Sciatic nerve (tissue), 2 donors: ENCODE results near the gene CYSRT1. TPM values are rescaled to one million over a fixed set of nuclear protein-coding genes. Genes with fewer than 3 reads are reported as not detected.
A peak's percentile ranks its signal among the peaks of the same experiment; 100 is the strongest.

Source experiments
- ATAC-seq: fragments of 200-7000 bp; cut with Tn5 transposase; one replicate; pipeline ENCODE4 v1.9.1; 2020; ENCODE audit warnings: mild to moderate bottlenecking, moderate library complexity
- DNase-seq: peaks from one replicate; pipeline ENCODE4 v3.0.0-alpha.2; 2020; ENCODE audit warnings: low spot score
- intact Hi-C: fragments of 100-400 bp; cut with DNase I; formaldehyde crosslinking; loops from one replicate; pipeline ENCODE4 v1.14.2; 2022
- total RNA-seq: library from RNA; stranded (reverse); fragmentation: NEBNext Ultra II Directional; extraction: Animal tissue kit (Norgen Biotek cat#: 25700); gene quantifications from one replicate; pipeline ENCODE4 v1.2.1, GENCODE V29; 2021
- donor health status: DM: no; HTN: no; CAD: no.
- donor health status: DM: no; HTN: no; CAD: no.

CYSRT1 gene
- total RNA-seq, 1 donor from 2014 or later, result not detected

DNA sequence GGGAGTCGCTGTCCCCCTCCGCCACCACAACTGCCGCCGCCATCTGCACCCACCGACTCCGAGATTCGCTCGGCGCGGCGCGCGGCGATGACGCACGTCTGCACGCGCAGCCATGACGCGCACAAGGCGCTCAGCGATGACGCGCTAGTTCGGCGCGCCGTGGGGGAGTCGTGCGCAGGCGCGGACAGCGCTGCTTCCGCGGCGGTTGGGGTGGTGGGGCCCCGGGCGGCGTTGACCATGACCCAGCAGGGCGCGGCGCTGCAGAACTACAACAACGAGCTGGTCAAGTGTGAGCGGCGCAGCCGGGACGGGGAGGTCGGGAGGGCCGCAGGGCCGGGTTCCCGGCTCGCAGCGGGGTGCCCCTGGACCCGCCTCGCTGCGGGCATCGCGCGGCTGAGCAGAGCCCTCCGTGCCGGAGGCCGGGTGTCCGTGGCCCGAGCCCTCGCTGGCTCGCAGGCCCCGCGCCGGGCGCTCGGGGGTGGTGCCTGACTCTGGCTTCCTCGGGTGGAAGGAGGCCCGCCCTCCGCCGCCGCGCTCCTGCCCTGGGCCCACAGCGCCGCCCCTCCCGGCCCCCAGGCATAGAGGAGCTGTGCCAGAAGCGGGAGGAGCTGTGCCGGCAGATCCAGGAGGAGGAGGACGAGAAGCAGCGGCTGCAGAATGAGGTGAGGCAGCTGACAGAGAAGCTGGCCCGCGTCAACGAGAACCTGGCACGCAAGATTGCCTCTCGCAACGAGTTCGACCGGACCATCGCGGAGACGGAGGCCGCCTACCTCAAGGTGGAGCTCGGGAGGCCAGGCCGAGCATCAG is 36.3 kb upstream of the CYSRT1 start, which contains the start of the genes ANAPC2 and SSNA1:
Gene ANAPC2 (minus strand): TSS at position 71 of the 807 bp plus-strand sequence. CDS start 28 bp downstream, at position 43.
Gene SSNA1 (plus strand): TSS at position 187 of the 807 bp plus-strand sequence. CDS start 51 bp downstream, at position 238.
- peak; percentile 94 for ATAC-seq
- DNase-seq, result peak; percentile 96
- intact Hi-C loops, result loop anchor here (10.0 kb wide), 1 partner anchor 46 kb away; the partner anchor contains the start of gene SLC34A3

DNA sequence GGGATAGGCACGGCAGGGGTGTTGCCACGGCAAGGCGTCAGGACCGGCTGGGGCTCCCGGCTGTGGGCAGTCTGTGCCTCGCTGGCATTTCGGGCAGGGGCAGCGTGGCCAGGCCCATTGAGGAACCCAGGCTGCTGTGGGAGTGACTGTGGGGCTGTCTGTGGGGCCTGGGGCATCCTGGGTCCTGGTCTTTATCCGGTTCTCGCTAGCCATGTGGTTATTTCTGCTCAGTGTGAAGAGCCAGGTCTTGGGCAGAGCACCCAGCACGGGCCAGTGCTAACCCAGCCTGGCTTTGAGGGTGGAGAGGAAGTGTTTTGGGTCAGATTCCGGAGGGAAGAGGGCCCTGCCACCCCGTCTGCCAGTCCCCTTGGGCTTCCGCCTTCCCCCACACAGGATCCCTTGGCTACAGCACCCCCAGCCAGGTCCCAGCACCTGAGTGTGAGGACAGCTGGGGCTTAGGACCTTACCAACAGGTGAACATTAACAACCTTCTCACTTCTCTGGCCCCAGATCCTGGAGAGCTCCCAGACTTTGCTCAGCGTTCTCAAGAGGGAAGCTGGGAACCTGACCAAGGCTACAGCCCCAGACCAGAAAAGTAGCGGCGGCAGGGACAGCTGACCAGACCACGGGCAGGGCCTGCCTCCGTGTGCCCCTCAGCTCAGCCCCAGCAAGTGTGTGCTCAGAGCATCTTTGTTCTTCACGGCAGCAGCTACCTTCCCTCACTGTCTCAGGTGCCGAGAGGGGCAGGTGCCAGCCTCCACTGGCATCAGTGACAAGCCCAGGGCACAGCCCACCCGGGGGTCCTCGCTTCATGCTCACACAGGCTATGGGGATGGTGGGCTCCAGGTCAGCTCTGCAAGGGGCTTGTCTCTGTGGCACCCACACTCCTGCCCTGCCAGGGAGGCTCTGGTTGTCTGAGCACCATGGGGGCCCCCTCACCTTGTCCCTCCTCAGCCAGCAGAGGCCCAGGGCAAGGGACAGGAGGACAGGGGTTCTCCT is 35.4 kb upstream of the CYSRT1 start:
- intact Hi-C loops, result loop anchor here (10.0 kb wide), 1 partner anchor 45 kb away; the partner anchor contains the start of gene SLC34A3

GRCh38 chr9:137190315-137190856 is 34.6 kb upstream of the CYSRT1 start:
- DNase-seq (no peak), ATAC-seq (no peak)
- intact Hi-C loops, result no loop called here

More for the DNA sequence above, 35.4 kb upstream of the CYSRT1 start:
- ATAC-seq (peak; percentile 27), DNase-seq (no peak)

GRCh38 chr9:137191245-137191644 is 33.7 kb upstream of the CYSRT1 start:
- DNase-seq (no peak), ATAC-seq (no peak)
- intact Hi-C loops, result no loop called here

- intact Hi-C loops, result no loop called here
- ATAC-seq (no peak), DNase-seq (no peak)
These were observed 33.1 kb upstream of the CYSRT1 start for GRCh38 chr9:137191691-137192447.

- ATAC-seq, result no peak
- no peak for DNase-seq
- intact Hi-C loops, result no loop called here
These were observed 32.6 kb upstream of the CYSRT1 start for GRCh38 chr9:137192448-137192780.

DNA sequence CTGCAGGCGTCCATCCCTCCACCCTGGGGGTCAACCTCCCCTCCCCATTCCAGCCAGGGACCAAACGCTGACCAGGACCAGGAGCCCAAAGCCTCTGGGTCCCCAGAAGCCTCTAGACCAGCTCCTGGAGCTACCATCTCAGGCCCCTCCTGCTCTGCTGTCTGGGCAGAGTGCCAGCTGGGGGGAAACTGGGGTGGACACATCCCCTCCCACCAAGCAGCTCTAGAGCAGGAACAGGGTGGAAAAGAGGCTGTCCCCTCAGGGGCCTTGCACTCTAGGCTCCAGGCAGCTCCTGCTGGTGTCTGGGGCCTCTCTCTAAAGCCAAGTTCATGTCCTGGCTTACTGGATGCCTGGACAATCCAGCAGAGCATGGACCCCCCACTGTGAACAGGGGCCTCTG is 32.1 kb upstream of the CYSRT1 start:
- ATAC-seq (no peak), DNase-seq (no peak)
- intact Hi-C loops, result no loop called here

GRCh38 chr9:137193771-137194170 is 31.2 kb upstream of the CYSRT1 start:
- no peak for ATAC-seq
- intact Hi-C loops, result no loop called here
- no peak for DNase-seq

DNA sequence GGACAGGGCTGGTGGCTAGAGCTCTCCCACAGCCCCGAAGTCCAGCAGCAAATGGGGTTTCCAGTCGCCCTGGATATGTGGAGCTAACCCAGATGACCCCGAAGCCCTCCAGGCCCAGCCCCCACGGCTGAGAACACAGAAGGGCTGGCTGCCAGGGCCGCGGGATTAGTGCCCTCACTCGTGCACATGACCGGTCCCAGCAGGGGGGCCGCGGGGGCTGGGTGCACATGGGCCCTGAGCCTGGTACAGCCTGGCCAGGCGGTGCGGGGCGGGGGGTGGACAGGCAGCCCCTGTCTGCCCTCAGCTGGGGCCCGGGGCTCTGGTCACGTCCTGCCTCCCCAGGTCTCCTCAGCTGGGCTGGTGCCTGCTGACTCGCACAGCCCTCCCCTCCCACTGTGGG is 30.6 kb upstream of the CYSRT1 start:
- intact Hi-C loops, result no loop called here
- ATAC-seq (no peak), DNase-seq (no peak)

GRCh38 chr9:137194909-137195308 is 30.1 kb upstream of the CYSRT1 start:
- ATAC-seq (no peak), DNase-seq (no peak)
- intact Hi-C loops, result no loop called here

- no peak for DNase-seq
These were observed 29.3 kb upstream of the CYSRT1 start for GRCh38 chr9:137195525-137196220.

DNA sequence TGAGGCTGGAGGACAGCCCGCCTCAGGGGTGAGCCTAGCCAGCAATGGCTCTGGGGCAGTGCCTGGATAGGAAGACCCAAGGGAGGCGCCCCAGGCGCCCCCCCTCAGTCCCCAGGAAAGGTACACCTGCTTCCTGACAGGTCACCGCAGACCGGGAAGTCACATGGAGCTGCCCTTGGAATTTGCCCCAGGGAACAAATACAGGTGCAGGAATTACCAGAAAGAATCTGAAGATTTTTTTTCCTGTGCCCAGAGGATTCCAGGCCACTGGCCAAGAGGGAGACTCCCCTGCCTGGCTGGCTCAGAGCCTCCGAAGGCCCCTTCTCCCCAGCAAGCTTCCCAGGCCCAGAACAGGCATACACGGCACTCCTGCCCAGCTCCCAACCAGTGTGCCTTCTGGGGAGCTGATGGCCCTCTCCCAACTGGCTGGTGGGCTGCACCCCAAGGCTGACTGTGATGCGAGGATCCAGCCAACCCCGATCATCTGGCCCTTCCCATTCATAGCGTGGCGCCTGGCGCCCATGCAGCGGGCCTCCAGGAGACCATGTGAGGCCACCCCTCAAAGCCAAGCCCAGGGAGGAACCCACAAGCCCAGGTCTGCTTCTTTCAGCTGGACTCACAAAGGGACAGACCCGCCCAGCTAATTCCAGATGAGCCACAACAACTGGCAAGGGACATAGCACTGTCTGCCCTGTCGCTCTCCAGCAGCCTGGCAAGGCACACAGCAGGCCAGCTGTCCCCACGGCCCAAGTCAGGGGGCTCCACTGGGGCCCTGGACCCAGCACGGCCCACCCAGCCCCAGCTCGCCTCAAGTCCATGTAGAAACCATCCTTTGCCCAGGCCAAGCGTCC is 26.7 kb upstream of the CYSRT1 start:
- intact Hi-C loops, result no loop called here
- no peak for ATAC-seq

More at GRCh38 chr9:137195525-137196220, 29.3 kb upstream of the CYSRT1 start:
- intact Hi-C loops, result no loop called here
- ATAC-seq, result no peak

DNA sequence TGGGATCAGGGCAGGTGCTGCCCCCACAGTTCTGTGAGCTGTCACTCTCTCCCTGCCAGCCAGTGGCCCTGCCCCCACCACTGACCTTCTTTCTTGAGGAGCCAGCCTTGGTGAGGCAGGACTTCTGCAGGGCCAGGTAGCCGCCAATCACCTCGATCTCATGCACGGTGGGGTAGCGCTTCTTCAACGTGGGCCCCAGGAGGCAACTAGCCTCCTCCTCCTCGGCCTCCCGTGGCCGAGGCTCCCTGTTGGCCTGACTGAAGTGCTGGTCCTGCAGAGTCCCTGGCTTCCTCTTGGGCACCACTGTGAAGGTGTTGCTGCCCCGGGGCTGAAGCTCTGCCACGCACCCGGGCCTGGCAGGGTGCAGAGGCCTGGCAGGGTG is 26.1 kb upstream of the CYSRT1 start:
- intact Hi-C loops, result no loop called here
- DNase-seq (no peak), ATAC-seq (no peak)

More for the DNA sequence above, 26.7 kb upstream of the CYSRT1 start:
- DNase-seq, result no peak

DNA sequence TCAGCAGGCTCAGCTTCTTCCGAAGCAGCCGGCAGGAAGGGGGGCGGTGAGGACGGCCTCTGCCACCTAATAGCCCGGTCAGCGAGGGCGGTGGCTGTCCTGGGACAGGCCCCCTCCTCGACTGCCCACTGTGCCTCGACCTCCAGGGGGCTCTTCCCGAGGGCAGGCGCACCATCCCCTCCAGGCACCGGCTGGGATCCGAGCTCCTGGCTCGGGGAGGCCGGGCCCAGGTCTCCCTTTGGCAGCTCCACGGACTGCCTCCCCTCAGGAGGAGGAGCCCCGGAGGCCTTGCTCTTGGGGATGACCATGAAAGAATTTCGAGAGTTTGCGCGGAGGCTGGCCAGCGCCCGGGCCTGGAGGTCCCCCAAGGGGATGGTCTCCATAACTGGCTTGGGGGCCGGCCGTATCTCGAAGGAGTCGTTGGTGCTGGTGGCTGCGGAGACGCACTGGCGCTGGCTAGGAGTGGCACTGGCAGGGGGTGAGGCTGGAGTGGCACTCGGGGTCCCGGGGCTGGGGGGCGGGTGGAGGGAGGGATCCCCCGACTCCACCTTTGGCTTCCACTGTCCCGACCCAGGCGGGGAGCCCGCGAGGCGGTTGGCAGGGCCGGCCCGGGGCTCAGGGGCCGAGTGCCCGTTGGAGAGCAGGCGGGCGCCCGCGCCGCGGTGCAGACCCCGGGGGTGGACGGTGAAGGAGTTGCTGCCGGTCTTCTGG is 25.4 kb upstream of the CYSRT1 start:
- ATAC-seq (no peak), DNase-seq (no peak)
- intact Hi-C loops, result no loop called here

DNA sequence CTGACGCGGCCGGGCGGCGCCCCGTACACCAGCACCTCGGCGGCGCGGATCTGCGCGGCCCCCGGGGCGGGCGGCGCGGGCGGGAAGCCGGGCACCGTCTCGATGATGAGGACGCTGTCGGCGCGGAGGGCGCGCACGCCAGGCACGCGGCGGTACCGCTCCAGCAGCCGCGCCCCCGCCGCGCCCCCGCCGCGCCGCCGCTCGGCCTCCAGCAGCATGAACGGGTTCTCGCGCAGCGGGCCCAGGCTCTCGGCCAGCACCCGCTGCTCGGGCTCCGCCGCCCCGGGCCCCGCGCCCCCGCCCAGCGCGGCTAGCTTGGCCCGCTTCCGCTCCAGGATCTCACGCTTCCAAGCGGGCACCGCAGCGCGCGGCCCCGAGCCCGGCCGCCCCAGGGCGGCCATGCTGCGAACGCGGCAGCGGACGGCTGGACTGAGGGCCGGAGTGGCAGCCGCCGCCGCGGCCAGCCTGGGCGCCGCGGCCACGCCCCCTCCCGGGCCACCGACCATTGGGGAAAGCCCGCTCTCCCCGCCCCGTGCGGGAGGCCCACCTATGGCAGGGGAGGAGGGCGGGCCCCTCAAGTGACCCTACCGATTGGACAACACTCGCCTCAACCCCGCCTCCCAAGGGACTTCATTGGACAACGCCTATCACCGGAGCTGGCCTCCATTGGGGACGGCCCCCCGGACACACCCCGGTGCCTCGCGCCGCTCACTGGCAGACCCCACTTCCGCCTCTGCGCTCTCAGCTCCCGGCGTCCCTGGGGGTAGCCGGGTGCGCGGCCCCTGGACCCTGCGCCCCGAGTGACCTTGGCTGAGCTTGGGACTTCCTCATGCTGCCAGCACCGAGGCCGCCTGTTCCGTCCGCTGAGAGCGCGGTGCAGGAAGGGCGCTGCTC is 24.4 kb upstream of the CYSRT1 start, which contains the start of gene TPRN:
Gene TPRN (minus strand): TSS at position 431 of the 894 bp plus-strand sequence. CDS start 30 bp downstream, at position 401.
- peak; percentile 99 for DNase-seq
- peak; percentile 99 for ATAC-seq
- intact Hi-C loops, result no loop called here
